A673 (cell line): ENCODE measurements around the gene DIAPH1. TPM values are rescaled to one million over a fixed set of nuclear protein-coding genes. Genes with fewer than 3 reads are reported as not detected.

Experiments
- BruUV-seq: library from RNA; stranded (reverse); fragments of 400-500 nt; replicated peaks from 2 replicates; lab custom pipeline; 2021; lab: Mats Ljungman, UMichigan
- CTCF ChIA-PET: fragments of 300-600 bp; sonication (Branson Sonifier 250); formaldehyde crosslinking; loops from one replicate; lab custom pipeline; 2022; ENCODE audit warnings: antibody characterized with exemption; lab: Charles Lee
- POLR2A ChIA-PET: fragments of 300-600 bp; sonication (Branson Sonifier 250); formaldehyde crosslinking; loops from one replicate; lab custom pipeline; 2022; ENCODE audit warnings: antibody characterized with exemption; ENCODE audit not compliant: low non-redundant PET; lab: Charles Lee
- DNase-seq: peaks from one replicate; pipeline ENCODE4 v3.0.0-alpha.2; 2015; ENCODE audit warnings: low spot score
- H3K27ac ChIP-seq: fragments of 200-600 bp; sonication (generic); 2 replicates; pipeline ENCODE4 v1.5.1; 2016; ENCODE audit warnings: mixed run types, low read depth, mild to moderate bottlenecking, mixed read lengths, antibody characterized with exemption, low read length; ENCODE audit not compliant: poor library complexity, severe bottlenecking
- H3K27me3 ChIP-seq: fragments of 200-600 bp; sonication (generic); replicated peaks from 2 replicates; pipeline ENCODE4 v1.6.1; 2017; ENCODE audit warnings: mixed run types, low read depth, mild to moderate bottlenecking, mixed read lengths, antibody characterized with exemption, low read length; ENCODE audit not compliant: insufficient read depth, poor library complexity
- H3K36me3 ChIP-seq: fragments of 200-600 bp; sonication (generic); 2 replicates; pipeline ENCODE4 v1.6.1; 2016; ENCODE audit warnings: mixed run types, mild to moderate bottlenecking, mixed read lengths, antibody characterized with exemption, low read length; ENCODE audit not compliant: insufficient read depth, poor library complexity, severe bottlenecking
- H3K4me1 ChIP-seq: fragments of 200-600 bp; sonication (generic); 2 replicates; pipeline ENCODE4 v1.6.1; 2017; ENCODE audit warnings: mixed run types, mild to moderate bottlenecking, mixed read lengths, antibody characterized with exemption, low read length; ENCODE audit not compliant: insufficient read depth, poor library complexity, severe bottlenecking
- H3K4me3 ChIP-seq: fragments of 200-600 bp; sonication (generic); 2 replicates; pipeline ENCODE4 v1.5.1; 2016; ENCODE audit warnings: low read depth, mixed run types, mild to moderate bottlenecking, mixed read lengths, low read length; ENCODE audit not compliant: poor library complexity, severe bottlenecking
- H3K9me3 ChIP-seq: fragments of 200-600 bp; sonication (generic); 2 replicates; pipeline ENCODE4 v1.6.1; 2016; ENCODE audit warnings: mixed run types, low read depth, mild to moderate bottlenecking, mixed read lengths, antibody characterized with exemption, low read length; ENCODE audit not compliant: poor library complexity, severe bottlenecking
- EZH2 ChIP-seq: fragments of 200-600 bp; sonication (generic); IDR thresholded peaks from 2 replicates; pipeline ENCODE4 v1.6.1; 2017; ENCODE audit warnings: borderline replicate concordance, low read depth, mild to moderate bottlenecking, mixed read lengths, antibody characterized with exemption, low read length; ENCODE audit not compliant: poor library complexity, severe bottlenecking
- intact Hi-C: fragments of 100-400 bp; cut with micrococcal nuclease; formaldehyde crosslinking; loops from one replicate; pipeline ENCODE4 v1.10.0; 2022; ENCODE audit not compliant: unreplicated experiment
- total RNA-seq: library from RNA; stranded (reverse); gene quantifications from 2 replicates; pipeline ENCODE4 v1.2.3, GENCODE V29; 2021
- TF ChIP-seq, protein P1 (sequence below): fragments of 300-800, 200-600 bp; sonication (generic); conservative IDR thresholded peaks from 2 replicates; pipeline ENCODE4 v1.5.1; 2017; ENCODE audit warnings: low read depth, mild to moderate bottlenecking, antibody characterized with exemption, low read length, moderate library complexity, mixed read lengths

The DIAPH1 gene
- total RNA-seq, 1 experiment from 2014 or later: 109 TPM

DNA sequence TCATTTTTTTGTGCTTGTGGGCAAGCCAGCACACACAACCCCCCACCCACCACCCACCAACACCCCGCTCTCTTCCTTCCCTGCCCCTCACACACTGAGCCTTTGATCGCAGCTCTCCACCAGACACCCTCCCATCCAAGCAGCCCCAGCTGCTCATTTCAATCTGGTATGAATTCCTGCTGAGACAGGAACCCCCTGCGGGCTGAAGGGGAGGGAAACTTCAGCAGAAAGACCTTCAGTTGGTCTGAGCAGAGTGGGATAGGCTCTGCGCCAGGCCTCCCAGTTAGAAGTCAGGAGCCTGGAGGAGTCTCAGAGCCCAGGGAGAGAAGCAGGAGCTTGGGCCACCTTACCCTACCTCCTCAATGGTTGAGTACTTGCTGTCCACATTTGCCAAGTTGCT is 122.8 kb downstream of the DIAPH1 start:
- TF ChIP-seq, protein P1, sequence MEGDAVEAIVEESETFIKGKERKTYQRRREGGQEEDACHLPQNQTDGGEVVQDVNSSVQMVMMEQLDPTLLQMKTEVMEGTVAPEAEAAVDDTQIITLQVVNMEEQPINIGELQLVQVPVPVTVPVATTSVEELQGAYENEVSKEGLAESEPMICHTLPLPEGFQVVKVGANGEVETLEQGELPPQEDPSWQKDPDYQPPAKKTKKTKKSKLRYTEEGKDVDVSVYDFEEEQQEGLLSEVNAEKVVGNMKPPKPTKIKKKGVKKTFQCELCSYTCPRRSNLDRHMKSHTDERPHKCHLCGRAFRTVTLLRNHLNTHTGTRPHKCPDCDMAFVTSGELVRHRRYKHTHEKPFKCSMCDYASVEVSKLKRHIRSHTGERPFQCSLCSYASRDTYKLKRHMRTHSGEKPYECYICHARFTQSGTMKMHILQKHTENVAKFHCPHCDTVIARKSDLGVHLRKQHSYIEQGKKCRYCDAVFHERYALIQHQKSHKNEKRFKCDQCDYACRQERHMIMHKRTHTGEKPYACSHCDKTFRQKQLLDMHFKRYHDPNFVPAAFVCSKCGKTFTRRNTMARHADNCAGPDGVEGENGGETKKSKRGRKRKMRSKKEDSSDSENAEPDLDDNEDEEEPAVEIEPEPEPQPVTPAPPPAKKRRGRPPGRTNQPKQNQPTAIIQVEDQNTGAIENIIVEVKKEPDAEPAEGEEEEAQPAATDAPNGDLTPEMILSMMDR: no peak
- TF ChIP-seq EZH2: no peak
- Histone ChIP-seq H3K27me3 (no peaks in the 10 kb centered on the region), H3K9me3 (no peaks in the 10 kb centered on the region), H3K36me3 (peaks cover 3% of the 10 kb centered on the region), H3K4me3 (peak overlapping the region; percentile 41), H3K4me1 (peaks cover 51% of the 10 kb centered on the region), H3K27ac (peak overlapping the region; percentile 94)
- intact Hi-C loops: no loop called here
- CTCF ChIA-PET: interaction anchor here (0.6 to 1.2 kb wide), 4 partner anchors 17 to 492 kb away, joined by 4 to 6 read pairs (median 5); partner anchors contain the start of gene PCDHGC3
- POLR2A ChIA-PET: no interaction called here
- no TSS peak for BruUV-seq
- peak; percentile 99 for DNase-seq

DNA sequence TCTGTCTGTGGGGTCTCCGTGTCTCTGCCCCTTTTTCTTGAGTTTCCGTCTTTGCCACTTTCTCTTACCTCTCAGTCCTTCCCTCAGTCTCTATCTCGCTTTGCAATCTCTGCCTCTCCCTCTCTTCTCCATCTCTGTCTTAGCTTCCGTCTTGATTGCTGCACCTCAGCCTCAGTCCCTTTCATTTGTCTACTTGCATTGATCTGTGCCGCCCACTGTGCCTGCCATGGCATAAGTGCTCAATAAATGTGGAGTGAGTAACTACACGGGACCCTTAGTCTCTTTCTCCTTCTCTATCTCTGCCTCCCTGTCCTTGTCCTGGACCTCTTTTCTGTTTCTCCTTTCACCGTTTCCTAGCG is 123.4 kb downstream of the DIAPH1 start:
- H3K36me3 ChIP-seq: peaks cover 9% of the 10 kb centered on the region
- peak overlapping the region; percentile 41 for H3K4me3 ChIP-seq
- H3K27ac ChIP-seq: peak overlapping the region; percentile 94
- TF ChIP-seq EZH2: no peak
- TF ChIP-seq, protein P1: no peak
- TSS peak; percentile 87 for BruUV-seq
- POLR2A ChIA-PET: no interaction called here
- CTCF ChIA-PET: interaction anchor here (1.1 to 1.2 kb wide), 4 partner anchors 18 to 29 kb away, joined by 5 to 7 read pairs (median 6); partner anchors contain the start of gene PCDHGC3
- H3K9me3 ChIP-seq: no peaks in the 10 kb centered on the region
- H3K27me3 ChIP-seq: no peaks in the 10 kb centered on the region
- H3K4me1 ChIP-seq: peaks cover 51% of the 10 kb centered on the region
- intact Hi-C loops: loop anchor here (2.0 kb wide), 1 partner anchor 19 kb away; no protein-coding TSS in a partner anchor
- peak; percentile 72 for DNase-seq

DNA sequence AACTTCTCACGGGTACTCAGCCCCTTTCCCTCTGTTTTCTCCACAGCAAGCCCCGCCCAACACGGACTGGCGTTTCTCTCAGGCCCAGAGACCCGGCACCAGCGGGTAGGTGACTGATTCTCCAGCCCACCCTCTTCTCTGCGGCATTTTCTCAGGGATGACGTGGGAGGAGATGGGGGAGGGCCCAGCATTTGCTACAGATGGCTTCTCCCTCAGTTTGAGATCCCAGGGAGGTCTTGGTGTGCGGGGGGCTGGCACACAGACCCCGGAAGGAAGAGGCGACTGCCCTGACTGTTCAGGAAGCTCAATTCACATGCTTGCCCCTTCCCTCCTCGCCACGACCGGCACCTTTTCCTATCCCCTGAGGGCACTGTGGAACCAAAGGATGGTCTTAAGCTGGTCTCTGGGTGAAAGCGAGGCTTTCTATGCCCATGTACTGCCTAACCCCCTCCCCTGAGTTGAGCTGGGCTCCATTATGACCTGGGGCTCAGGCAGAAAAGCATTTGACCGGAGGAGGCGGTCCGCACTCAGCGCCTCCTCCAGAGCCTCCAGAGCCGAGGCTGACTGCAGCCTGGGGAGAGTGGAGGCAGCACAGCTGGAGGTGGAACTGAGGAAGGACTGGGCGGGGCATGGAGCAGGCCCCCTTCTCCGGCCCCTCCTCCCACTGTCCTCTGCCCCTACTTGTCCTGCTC is 123.9 kb downstream of the DIAPH1 start:
- Histone ChIP-seq H3K4me1 (peaks cover 51% of the 10 kb centered on the region), H3K27me3 (no peaks in the 10 kb centered on the region), H3K36me3 (peaks cover 12% of the 10 kb centered on the region), H3K4me3 (peak overlapping the region; percentile 41), H3K9me3 (no peaks in the 10 kb centered on the region), H3K27ac (peak overlapping the region; percentile 94)
- CTCF ChIA-PET: interaction anchor here (1.1 to 1.2 kb wide), 2 partner anchors 18 to 30 kb away, joined by 6 to 7 read pairs; no protein-coding TSS in a partner anchor
- BruUV-seq: no TSS peak
- DNase-seq: peak; percentile 86
- TF ChIP-seq, protein P1: no peak
- TF ChIP-seq EZH2: no peak
- intact Hi-C loops: loop anchor here (2.0 kb wide), 1 partner anchor 18 kb away; no protein-coding TSS in a partner anchor
- POLR2A ChIA-PET: no interaction called here
